Caki2 (cell line): Measurements from ENCODE around the gene LMOD2. TPM values are rescaled to one million over a fixed set of nuclear protein-coding genes. Genes with fewer than 3 reads are reported as not detected.

Experiments used
- DNase-seq: peaks from one replicate; pipeline ENCODE4 v3.0.0-alpha.2; 2015; ENCODE audit warnings: low read depth
- in situ Hi-C: cut with HindIII; loops from 2 replicates; pipeline ENCODE4 v1.10.0; 2016; ENCODE audit warnings: low sequenced_read_pairs, low pct_unique_long_range_greater_than_20kb, mixed read lengths
- total RNA-seq: library from RNA; depleted of rRNA; stranded (reverse); fragments of >200 nt; shearing (Covaris generic); gene quantifications from 2 replicates; pipeline ENCODE4 v1.2.3, GENCODE V29; 2014; ENCODE audit warnings: low replicate concordance

Gene LMOD2
- total RNA-seq, 1 experiment from 2014 or later, result not detected

GRCh38 chr7:123662293-123662692, 6.6 kb downstream of the LMOD2 start:
- no peak for DNase-seq
- in situ Hi-C loops, result no loop called here

DNA sequence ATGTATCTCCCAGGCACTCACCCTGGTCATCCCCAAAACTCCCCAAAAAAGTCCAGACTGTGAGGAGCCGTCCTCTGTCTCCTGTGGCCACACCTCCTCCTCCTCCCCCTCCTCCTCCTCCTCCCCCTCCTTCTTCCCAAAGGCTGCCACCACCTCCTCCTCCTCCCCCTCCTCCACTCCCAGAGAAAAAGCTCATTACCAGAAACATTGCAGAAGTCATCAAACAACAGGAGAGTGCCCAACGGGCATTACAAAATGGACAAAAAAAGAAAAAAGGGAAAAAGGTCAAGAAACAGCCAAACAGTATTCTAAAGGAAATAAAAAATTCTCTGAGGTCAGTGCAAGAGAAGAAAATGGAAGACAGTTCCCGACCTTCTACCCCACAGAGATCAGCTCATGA, 7.1 kb downstream of the LMOD2 start:
- no peak for DNase-seq
- in situ Hi-C loops, result no loop called here

DNA sequence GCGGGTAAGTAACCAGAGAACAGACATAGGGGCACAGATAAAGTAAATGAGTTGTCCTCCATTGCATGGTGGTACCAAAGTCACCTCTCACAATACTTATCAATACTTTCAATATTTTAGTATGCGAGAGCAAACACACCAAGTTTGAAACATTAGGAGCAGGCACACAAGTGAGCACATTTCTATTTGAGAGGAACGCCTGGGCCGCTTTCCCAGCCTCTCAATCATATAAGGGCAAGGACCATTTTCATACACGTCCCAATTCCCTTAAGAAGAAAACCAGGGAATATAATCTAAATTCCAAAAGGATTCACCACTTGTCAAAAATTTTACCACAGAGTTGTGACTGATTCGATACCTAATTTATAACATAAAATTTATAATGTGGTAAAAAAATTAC, 7.5 kb downstream of the LMOD2 start:
- in situ Hi-C loops, result no loop called here
- DNase-seq, result no peak

GRCh38 chr7:123665157-123665556, 9.5 kb downstream of the LMOD2 start:
- DNase-seq, result no peak
- in situ Hi-C loops, result no loop called here

- DNase-seq, result no peak
- in situ Hi-C loops, result no loop called here
Measured at GRCh38 chr7:123665896-123666295, 10.2 kb downstream of the LMOD2 start.

- DNase-seq, result no peak
- in situ Hi-C loops, result no loop called here
Measured at GRCh38 chr7:123666492-123666891, 10.8 kb downstream of the LMOD2 start.

DNA sequence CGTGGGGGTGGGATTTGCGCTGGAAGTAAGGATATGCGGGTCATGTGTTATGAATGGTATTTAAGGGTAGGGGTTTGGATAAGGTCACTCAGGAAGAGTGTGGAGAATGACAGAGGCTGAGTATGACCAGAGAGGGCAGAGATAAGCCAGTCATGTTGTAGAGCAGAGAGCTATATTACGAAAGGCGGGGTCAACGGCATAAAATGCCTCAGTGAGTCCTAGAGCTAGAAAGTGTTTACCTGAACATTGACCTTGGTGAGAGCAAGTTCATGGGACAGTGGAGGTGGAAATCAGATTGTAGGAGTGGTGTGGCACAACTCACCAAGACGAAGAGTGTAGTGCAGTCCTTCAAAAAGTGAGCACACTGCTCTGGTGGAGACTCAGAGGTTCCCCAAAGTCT, 13.8 kb downstream of the LMOD2 start:
- in situ Hi-C loops, result no loop called here
- DNase-seq, result no peak

DNA sequence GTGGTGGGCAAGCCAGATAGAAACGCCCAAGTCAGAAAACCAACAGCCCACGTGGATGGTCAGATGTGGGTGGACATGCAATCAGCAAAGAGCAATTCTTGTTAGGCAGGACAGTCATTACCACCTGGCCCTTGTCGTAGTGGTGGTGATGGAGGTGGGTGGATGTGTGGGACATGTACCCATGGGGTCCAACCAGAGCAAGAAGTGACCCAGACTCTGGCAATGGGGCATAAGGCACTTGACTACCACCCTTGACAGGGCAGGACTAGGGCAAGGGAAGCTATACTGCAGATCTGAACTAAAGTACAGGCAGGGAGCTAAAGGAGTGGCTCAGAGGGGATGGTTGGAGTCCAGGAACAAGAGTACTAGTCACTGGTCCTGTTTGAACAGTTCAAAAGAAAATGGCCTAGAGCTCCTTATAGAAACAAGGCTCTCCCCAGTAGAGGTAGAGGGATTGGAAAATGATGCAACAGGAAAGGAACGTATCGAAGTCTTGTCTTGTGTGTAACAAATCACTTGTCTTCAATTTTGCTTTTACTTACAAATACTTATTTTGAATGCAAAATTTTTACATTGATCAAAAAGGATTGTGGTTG, 17.6 kb downstream of the LMOD2 start:
- no peak for DNase-seq
- in situ Hi-C loops, result no loop called here

GRCh38 chr7:123673752-123674398, 18.2 kb downstream of the LMOD2 start:
- no peak for DNase-seq
- in situ Hi-C loops, result no loop called here

- in situ Hi-C loops, result no loop called here
- DNase-seq, result no peak
Measured at GRCh38 chr7:123674399-123675180, 18.9 kb downstream of the LMOD2 start.

DNA sequence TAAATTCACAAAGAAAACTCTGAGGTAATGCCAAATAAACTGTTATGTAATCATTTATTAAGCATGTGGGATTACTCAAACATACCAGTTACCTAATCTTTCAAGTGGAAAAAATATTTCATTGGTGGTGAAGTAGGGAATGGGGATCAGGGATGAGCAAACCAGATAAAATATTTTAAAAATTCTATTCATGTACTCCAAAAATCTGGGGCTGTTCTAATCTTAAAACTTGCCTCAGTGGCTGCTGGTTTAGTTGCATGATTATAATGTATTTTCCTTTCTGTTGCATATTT, 19.5 kb downstream of the LMOD2 start:
- no peak for DNase-seq
- in situ Hi-C loops, result no loop called here

- DNase-seq, result no peak
- in situ Hi-C loops, result no loop called here
Measured at GRCh38 chr7:123677061-123677715, 21.5 kb downstream of the LMOD2 start.

DNA sequence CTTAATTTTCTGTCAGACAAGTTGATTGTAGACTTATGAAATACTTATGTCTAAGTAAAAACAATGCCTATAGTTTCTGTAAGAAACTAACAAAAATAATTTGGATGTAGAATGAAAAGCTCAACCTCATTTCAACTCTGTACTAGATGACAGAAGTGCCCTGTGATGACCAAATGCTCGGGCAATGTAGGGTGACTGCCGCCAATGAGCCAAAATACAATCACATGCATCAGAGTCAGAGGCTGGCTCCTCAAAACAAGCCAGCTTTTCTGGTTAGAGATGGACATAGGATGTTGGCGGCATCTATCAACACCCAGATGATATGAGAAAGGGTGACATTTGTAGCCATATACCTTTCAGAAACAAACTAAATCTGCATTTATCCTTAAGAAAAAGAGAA, 23.9 kb downstream of the LMOD2 start:
- no peak for DNase-seq
- in situ Hi-C loops, result no loop called here

GRCh38 chr7:123680580-123680979, 24.9 kb downstream of the LMOD2 start:
- DNase-seq, result no peak
- in situ Hi-C loops, result no loop called here

- no peak for DNase-seq
- in situ Hi-C loops, result no loop called here
Measured at GRCh38 chr7:123681561-123681960, 25.9 kb downstream of the LMOD2 start.

DNA sequence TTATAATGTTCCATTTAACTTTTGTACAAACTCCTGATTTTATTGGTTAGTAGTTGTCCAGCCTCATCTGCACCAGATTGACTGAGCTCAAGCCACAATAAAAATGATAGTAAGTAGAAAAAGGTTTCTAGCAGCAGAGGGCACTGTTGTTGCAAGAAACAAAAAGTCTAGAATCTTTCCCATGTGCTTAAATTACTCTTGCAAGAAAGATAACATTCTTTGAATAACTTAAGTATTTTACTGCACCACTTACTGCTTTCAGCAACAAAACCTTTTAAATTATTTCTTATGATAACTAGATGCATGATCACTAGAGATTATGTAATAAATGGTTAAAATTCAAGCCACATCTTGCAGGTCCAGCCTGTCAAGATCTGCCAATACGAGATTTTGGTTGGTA, 27.0 kb downstream of the LMOD2 start:
- peak; percentile 67 for DNase-seq
- in situ Hi-C loops, result no loop called here

GRCh38 chr7:123687161-123687560, 31.5 kb downstream of the LMOD2 start:
- no peak for DNase-seq
- in situ Hi-C loops, result no loop called here

DNA sequence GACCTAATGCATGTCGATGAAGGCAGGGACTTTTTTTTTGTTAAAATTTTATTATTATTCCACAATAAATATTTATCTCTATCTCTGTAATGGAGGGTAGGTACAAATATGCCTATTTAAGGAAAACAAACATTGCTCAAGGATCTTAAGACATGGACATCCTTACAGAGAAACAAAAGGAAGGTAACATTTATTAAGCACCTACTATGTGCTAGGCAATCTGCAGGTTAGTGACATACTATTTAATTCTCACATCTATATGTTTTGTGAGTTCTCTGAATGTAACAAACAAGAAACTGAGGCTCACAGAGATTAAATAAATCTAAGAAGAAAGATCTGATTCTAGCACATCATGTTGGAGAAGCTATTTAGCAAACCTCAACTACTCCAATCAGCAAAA, 32.1 kb downstream of the LMOD2 start:
- DNase-seq, result no peak
- in situ Hi-C loops, result no loop called here

DNA sequence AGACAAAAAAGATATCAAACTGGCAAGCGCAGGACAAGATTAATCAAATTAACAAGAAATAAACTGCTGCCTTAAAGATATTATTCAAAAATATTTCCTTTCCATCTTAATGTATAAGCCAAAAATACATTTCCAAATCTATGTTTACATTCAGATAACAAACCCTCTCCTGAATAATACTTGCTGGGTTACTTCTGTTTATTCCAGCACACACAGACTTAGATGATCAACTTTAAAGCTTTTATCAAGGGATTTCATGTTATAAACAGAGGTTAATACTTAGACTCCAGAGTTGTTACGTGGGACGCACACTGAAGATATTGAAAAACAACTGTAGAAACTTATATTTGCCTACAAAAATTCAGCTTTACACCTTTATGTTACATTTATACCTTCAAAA, 33.6 kb downstream of the LMOD2 start:
- in situ Hi-C loops, result no loop called here
- DNase-seq, result no peak
